GM21381 (cell line): ENCODE data around the gene CNTN5.

Source experiments
- ATAC-seq: cut with Tn5 transposase; IDR thresholded peaks from one replicate; pipeline ENCODE4 v1.9.1; 2021; ENCODE audit warnings: mild to moderate bottlenecking, moderate library complexity; ENCODE audit not compliant: unreplicated experiment

The CNTN5 gene

GRCh38 chr11:99162819-99163218, 142.1 kb downstream of the CNTN5 start:
- no peak for ATAC-seq

- ATAC-seq: no peak
Measured at GRCh38 chr11:99170591-99170990, 149.8 kb downstream of the CNTN5 start.

DNA sequence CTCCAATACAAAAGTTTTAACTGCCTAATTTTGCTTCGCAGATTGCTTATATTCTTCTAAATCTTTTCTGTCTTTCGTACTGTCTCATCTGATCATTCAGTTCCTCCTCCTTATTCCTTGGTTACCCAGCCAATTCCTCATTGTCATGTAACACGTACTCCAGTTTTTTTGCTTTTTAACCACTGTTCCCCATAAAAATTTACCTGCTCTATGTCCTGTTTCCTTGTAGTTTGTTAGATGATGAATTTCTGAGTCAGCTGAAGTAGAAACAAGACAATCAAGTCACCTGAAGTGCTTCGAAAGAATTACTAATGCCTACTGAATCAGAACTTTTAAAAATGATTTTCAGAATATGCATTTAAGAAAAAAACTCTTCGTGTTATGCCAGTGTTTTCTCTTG, 150.6 kb downstream of the CNTN5 start:
- no peak for ATAC-seq

DNA sequence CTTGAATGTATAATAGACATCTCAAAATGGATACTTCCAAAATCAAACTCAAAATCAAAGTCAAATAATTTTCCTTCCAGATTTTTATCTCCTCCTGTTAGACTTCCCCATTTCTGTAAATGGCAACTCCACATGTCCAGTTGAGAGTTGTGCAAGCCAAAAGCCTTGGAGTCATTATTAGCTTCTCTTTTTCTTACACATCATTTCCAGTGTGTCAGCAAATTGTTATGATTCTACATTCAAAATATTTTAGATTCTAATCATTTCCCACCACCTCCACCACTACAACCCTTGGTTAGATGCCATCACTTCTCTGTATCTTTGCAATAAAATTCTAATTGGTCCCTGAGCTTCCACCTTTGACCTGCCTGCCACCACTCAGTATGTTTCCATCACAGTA, 155.7 kb downstream of the CNTN5 start:
- no peak for ATAC-seq

- ATAC-seq: no peak
Measured at GRCh38 chr11:99177446-99177845, 156.7 kb downstream of the CNTN5 start.

DNA sequence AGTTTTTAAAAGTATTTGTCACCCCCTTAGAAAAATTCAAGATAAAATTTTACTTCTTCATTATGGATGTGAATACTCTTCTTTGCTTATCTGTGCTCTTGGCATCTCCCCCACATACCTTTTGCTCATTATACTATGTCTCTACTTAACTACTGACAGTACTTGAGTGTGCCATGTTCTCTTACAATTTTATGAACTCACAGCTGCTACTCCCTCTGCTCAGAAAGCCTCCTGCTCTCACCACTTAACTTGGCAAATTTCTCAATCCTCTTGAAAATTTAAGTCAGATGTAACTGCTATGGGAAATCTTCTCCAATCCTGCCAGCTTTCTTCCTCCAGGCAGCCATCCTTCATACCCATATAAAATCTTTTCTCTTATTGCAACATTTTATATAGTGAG, 163.4 kb downstream of the CNTN5 start:
- no peak for ATAC-seq

DNA sequence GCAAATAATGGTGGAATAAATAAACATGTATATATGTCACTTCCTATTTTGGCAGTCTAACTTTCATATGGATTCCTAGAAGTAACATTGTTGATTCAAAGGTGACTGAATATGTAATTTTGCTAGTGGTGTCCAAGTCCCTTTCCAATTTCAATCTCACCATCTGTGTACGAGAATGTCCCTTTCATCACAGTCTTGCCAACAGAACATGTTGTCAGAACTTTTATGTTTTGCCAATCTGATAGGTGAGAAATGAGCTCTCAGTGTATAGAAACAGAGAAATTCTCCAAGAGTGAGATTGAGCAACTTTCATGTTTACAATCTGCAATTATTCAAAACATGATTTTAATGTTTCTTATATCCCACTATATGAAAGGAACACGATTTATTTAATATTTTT, 167.5 kb downstream of the CNTN5 start:
- ATAC-seq: no peak

- ATAC-seq: no peak
Measured at GRCh38 chr11:99192716-99193115, 172.0 kb downstream of the CNTN5 start.

DNA sequence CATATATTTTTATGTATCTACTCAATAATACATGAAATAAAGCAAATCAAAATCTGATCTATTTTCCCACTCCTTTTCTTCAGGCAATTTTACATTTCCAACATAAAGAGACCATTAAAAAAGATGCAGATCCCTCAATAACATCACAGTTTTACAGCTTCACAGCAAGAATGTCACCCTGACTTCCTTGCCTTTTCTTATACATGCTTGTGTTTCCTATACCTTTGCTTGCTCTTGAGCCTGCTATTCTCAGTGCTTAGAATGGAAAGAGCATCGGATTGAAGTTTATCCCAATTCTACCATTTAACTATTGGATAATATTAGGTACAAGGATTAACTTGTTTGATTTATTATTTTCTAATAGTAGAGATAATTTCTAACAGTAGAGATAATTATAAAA, 176.7 kb downstream of the CNTN5 start:
- ATAC-seq: no peak

DNA sequence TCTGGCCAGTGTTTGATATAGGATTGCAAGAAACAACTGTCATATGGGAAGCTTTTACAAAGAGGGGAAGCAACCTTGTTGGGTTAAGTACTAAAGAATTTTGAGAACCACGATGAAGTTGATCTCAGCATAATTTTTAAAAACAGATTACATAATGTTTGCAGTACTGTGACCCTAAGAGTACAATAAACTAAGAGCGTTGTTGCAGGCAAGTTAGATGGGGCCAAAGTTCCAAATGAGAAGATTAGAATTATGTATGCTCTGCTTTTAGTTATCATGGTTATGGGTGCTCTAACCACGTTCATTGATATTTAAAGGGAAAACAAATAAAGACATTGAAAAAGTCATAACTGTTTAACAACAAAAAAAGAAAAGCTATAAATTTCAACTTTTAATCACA, 177.5 kb downstream of the CNTN5 start:
- no peak for ATAC-seq

GRCh38 chr11:99199341-99199740, 178.6 kb downstream of the CNTN5 start:
- no peak for ATAC-seq

GRCh38 chr11:99200720-99201119, 180.0 kb downstream of the CNTN5 start:
- no peak for ATAC-seq

- ATAC-seq: no peak
Measured at GRCh38 chr11:99208813-99209212, 188.1 kb downstream of the CNTN5 start.

DNA sequence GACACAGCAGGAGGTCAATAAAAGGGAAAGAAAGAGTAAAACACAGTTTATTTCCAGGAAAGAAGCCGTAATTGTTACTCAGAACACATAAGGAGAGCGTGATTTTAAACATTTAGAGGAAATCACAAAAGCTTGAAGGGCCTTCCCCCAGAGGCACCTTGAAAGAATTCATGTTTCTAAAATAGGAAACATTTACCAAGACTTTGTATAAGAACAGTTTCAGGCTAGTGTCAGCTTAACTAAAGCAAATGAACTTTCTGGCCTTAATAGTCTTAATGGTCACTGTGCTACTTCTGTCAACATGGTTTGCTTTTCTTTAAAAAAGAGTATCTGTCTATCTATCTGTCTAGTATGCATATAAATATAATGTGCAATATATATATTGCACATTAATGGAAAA, 208.8 kb downstream of the CNTN5 start:
- no peak for ATAC-seq

GRCh38 chr11:99234534-99234933, 213.8 kb downstream of the CNTN5 start:
- no peak for ATAC-seq

- ATAC-seq: no peak
Measured at GRCh38 chr11:99238401-99238800, 217.7 kb downstream of the CNTN5 start.

DNA sequence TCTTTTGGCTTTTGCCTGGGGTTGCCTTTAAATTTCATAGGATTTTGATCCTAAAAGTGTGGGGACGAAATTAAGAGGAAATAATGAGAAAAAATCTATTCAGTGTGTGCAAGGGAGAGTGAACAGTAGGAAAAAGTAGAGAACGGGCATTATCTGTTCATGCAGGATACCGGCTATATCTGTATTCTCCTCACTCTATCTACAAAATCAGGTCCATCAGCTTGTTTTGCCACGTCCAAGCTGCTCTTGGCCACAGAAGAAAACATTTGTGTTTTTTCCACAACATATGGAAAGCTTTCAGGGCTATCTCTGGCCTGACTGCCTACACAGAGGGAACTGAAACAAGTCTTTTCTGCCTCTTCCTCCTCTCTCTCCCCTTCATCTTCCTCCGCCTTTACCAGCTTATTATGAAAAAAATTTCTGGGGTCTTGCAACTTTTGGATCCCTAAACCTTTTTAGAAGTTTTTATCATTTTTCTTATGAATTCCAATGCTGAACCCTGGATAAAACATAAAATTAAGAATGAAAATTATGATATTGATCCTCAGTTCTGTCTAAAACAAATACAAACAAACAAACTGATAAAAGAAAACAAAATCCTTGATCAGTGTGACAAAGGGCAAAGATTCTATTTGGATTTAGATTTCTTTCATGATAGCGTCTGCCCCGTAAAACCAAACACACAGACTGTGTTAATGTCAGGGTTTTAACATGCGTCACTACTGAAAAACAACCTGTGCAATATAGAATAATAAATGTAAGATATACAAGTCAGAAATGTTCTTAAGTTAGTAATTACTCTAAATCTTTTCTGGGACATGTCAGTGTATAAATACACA, 219.7 kb downstream of the CNTN5 start:
- no peak for ATAC-seq

GRCh38 chr11:99241066-99241465, 220.3 kb downstream of the CNTN5 start:
- no peak for ATAC-seq

DNA sequence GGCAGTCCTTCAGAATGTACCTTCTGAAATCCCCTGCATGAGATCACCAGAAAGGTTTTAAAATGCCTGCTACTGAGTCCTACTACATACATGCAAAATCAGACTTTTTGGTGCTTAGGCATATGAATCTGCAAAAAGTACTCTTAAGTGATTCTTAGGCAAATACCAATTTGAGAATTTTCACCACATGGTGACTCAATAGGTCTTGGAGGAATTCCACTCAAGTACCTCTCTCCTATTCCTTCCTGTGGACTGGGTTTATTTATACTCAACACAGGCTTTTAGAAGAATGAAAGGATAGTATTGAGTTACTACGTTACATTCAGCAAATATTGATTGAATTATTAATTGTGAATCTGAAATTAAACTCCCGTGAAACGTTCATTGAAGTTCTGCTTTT, 223.9 kb downstream of the CNTN5 start:
- no peak for ATAC-seq

DNA sequence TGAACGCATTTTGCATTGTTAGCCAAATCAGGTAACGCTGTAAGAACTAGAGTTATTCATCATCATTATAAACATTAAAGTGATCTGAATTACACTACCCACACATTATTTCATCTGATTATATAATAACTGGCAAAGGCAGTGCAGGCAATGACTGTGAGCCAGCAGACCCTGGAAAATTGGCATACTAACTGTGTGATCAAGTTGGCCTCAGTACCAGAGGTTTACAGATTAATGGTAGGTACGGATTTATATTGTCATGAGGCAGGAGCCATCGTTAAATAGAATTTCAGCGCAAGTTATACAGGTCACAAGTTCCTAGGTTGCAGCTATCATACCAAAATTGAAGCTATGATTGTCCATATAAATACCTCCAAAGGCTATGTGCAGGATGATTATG, 225.4 kb downstream of the CNTN5 start:
- ATAC-seq: no peak

DNA sequence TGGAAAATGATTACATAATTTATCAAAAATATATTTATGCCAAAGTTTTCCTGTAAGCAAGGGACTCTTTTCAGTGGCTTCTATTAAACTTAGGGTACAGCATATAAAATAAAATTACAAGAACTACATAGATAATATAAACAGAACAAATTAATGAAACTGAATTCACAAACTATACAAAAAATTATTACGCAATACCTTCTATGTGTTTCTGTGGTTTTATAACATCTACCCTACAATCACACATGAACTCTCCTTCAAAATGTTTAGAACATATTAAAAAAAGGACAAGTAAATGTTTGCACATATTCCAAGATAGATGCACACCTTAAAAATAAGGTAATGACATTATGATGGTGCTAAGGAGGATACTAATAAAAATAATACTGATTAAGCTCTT, 235.9 kb downstream of the CNTN5 start:
- ATAC-seq: no peak

DNA sequence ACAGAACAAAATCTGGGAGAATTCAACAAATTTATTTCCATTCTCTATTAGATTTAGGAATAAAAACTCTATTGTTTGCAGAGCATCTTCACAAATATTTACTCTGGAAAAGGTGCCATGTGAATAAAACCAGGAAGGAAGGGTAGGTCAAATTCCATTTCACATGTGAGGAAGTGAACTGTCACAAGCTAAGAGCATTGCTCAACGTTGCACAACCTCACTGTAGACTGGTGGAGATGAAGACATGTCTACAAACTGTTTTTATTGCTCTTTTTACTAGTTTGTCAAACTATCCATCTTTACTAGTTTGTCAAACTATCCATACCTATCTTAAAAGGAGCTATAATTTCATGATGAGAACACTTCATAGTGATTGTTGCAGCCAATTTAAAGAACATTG, 236.4 kb downstream of the CNTN5 start:
- ATAC-seq: no peak

DNA sequence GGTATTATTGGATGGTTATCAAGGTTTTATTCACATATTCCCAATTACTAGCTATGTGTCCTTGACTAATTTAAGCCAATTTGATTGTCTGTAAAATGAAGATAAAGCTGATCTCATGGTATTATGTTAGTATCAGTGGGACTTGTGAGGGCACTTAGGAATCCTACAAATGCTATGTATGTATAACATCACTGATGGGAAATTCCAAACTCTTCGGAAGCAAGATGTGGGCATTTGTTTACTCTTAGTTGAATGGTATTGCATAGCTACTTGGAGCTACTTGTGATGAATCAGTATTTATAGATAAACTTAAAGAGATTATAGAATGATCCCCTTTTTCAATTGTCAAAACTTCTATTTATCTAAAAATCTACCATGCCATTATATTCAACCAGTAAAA, 239.9 kb downstream of the CNTN5 start:
- no peak for ATAC-seq
